HCT116 (cell line): ENCODE data around the gene MSMP. TPM values are rescaled to one million over a fixed set of nuclear protein-coding genes. Genes with fewer than 3 reads are reported as not detected.

Experiments
- ATAC-seq: fragments of 200-7000 bp; cut with Tn5 transposase; 2 replicates; pipeline ENCODE4 v1.9.1; 2020; ENCODE audit warnings: mild to moderate bottlenecking, moderate library complexity
- BruUV-seq: library from RNA; stranded (reverse); fragments of 400-500 nt; replicated peaks from 2 replicates; lab custom pipeline; 2021; lab: Mats Ljungman, UMichigan
- CTCF ChIA-PET: fragments of 300-600 bp; sonication (Branson Sonifier 250); formaldehyde crosslinking; loops from one replicate; lab custom pipeline; 2021; ENCODE audit warnings: antibody characterized with exemption; lab: Charles Lee
- POLR2A ChIA-PET: fragments of 300-600, 350-600 bp; sonication (Branson Sonifier 250); formaldehyde crosslinking; loops from one replicate; lab custom pipeline; 2021; ENCODE audit warnings: antibody characterized with exemption; lab: Charles Lee
- RAD21 ChIA-PET, 2 experiments: fragments of 300-600 bp; sonication (Branson Sonifier 250); formaldehyde crosslinking; loops; one replicate each; lab custom pipeline; 2023; ENCODE audit warnings: low total read pairs in 2 of 2; ENCODE audit not compliant: uncharacterized antibody in 2 of 2, unreplicated experiment in 2 of 2, low non-redundant PET in 1 of 2; lab: Charles Lee
- DNase-seq: peaks from one replicate; pipeline ENCODE4 v3.0.0-alpha.2; 2010; ENCODE audit warnings: low read depth, low spot score
- H2AFZ ChIP-seq: fragments of 200-600 bp; shearing (Covaris generic), sonication (generic); 2 replicates; pipeline ENCODE4 v1.6.1; 2017; ENCODE audit warnings: low read depth, mixed run types, mixed read lengths, antibody characterized with exemption, low read length; ENCODE audit not compliant: poor library complexity, severe bottlenecking
- H3K27ac ChIP-seq: 2 replicates; pipeline ENCODE4 v1.5.1; 2012; ENCODE audit warnings: low read depth, low read length
- H3K27me3 ChIP-seq: fragments of 200-600 bp; sonication (generic); 2 replicates; pipeline ENCODE4 v1.6.1; 2016; ENCODE audit warnings: mixed run types, low read length, mixed read lengths; ENCODE audit not compliant: insufficient read depth
- H3K36me3 ChIP-seq, 2 experiments: fragments of 200-500 bp in 1 of 2; fragments of 200-600 bp in 1 of 2; sonication (Bioruptor generic) in 1 of 2; sonication (generic) in 1 of 2; 2 replicates each; pipeline versions ENCODE4 v1.5.1 to v1.6.1; 2014 to 2016; ENCODE audit warnings: low read length in 2 of 2, inconsistent platforms in 1 of 2, mixed read lengths in 1 of 2, mixed run types in 1 of 2; ENCODE audit not compliant: insufficient read depth in 2 of 2, control insufficient read depth in 1 of 2
- H3K4me1 ChIP-seq, 2 experiments: fragments of 200-600 bp in 1 of 2; sonication (generic) in 1 of 2; 2 replicates each; pipeline versions ENCODE4 v1.5.1 to v1.6.1; 2012 to 2017; ENCODE audit warnings: low read length in 2 of 2, inconsistent platforms in 1 of 2, mild to moderate bottlenecking in 1 of 2, mixed read lengths in 1 of 2, mixed run types in 1 of 2, moderate library complexity in 1 of 2; ENCODE audit not compliant: insufficient read depth in 2 of 2, control insufficient read depth in 1 of 2
- H3K4me2 ChIP-seq: fragments of 200-600 bp; sonication (generic); 2 replicates; pipeline ENCODE4 v1.6.1; 2017; ENCODE audit warnings: mixed run types, low read length, mixed read lengths
- H3K4me3 ChIP-seq, 2 experiments: fragments of 200-600 bp in 1 of 2; sonication (generic) in 1 of 2; replicated peaks in 1 of 2; 2 replicates each; pipeline ENCODE4 v1.5.1; 2011 to 2016; ENCODE audit warnings: low read length in 2 of 2, control low read depth in 1 of 2, low read depth in 1 of 2, mild to moderate bottlenecking in 1 of 2, mixed read lengths in 1 of 2, mixed run types in 1 of 2
- H3K79me2 ChIP-seq: fragments of 200-600 bp; sonication (generic); 2 replicates; pipeline ENCODE4 v1.6.1; 2017; ENCODE audit warnings: mild to moderate bottlenecking, mixed run types, low read length, moderate library complexity, mixed read lengths; ENCODE audit not compliant: insufficient read depth
- H3K9ac ChIP-seq: fragments of 200-600 bp; sonication (generic); 2 replicates; pipeline ENCODE4 v1.6.1; 2016; ENCODE audit warnings: low read length, mixed read lengths
- H3K9me2 ChIP-seq: fragments of 200-600 bp; sonication (generic), shearing (Covaris generic); 2 replicates; pipeline ENCODE4 v1.6.1; 2017; ENCODE audit warnings: mixed run types, mild to moderate bottlenecking, moderate library complexity; ENCODE audit not compliant: insufficient read depth
- H3K9me3 ChIP-seq, 2 experiments: fragments of 200-500 bp in 1 of 2; fragments of 200-600 bp in 1 of 2; sonication (Bioruptor generic) in 1 of 2; sonication (generic) in 1 of 2; 2 replicates each; pipeline ENCODE4 v1.6.1; 2014 to 2017; ENCODE audit warnings: low read length in 2 of 2, mixed read lengths in 2 of 2, inconsistent platforms in 1 of 2, low read depth in 1 of 2, mild to moderate bottlenecking in 1 of 2, mixed run types in 1 of 2, moderate library complexity in 1 of 2; ENCODE audit not compliant: control insufficient read depth in 1 of 2, insufficient read depth in 1 of 2
- H4K20me1 ChIP-seq: fragments of 200-600 bp; sonication (generic), shearing (Covaris generic); 2 replicates; pipeline ENCODE4 v1.6.1; 2017; ENCODE audit warnings: mixed run types, mild to moderate bottlenecking, moderate library complexity; ENCODE audit not compliant: insufficient read depth
- CBX3 ChIP-seq: IDR thresholded peaks from 2 replicates; pipeline ENCODE4 v1.6.1; 2012; ENCODE audit warnings: low read depth
- CEBPB ChIP-seq: IDR thresholded peaks from 2 replicates; pipeline ENCODE4 v1.6.1; 2012; ENCODE audit warnings: low read depth
- CTCF ChIP-seq, 3 experiments: fragments of 200-600 bp in 1 of 3; sonication (generic) in 1 of 3; IDR thresholded peaks in 2 of 3; conservative IDR thresholded peaks in 1 of 3; 2 replicates each; pipeline ENCODE4 v1.5.1; 2012 to 2017; ENCODE audit warnings: low read depth in 2 of 3, low read length in 2 of 3, antibody characterized with exemption in 1 of 3, borderline replicate concordance in 1 of 3, control low read depth in 1 of 3, mild to moderate bottlenecking in 1 of 3, mixed read lengths in 1 of 3, mixed run types in 1 of 3, moderate library complexity in 1 of 3; ENCODE audit not compliant: insufficient read depth in 1 of 3
- EGR1 ChIP-seq: IDR thresholded peaks from 2 replicates; pipeline ENCODE4 v1.6.1; 2012; ENCODE audit warnings: low read depth
- ELF1 ChIP-seq: IDR thresholded peaks from 2 replicates; pipeline ENCODE4 v1.6.1; 2012; ENCODE audit warnings: low read depth, borderline replicate concordance
- EZH2 ChIP-seq: fragments of 200-600 bp; sonication (generic); IDR thresholded peaks from 2 replicates; pipeline ENCODE4 v1.6.1; 2017; ENCODE audit warnings: antibody characterized with exemption, mixed run types
- FOSL1 ChIP-seq: IDR thresholded peaks from 2 replicates; pipeline ENCODE4 v1.6.1; 2012; ENCODE audit warnings: low read depth
- JUND ChIP-seq: IDR thresholded peaks from 2 replicates; pipeline ENCODE4 v1.6.1; 2012
- POLR2A ChIP-seq: IDR thresholded peaks from 2 replicates; pipeline ENCODE4 v1.7.0; 2011; ENCODE audit warnings: borderline replicate concordance; ENCODE audit not compliant: insufficient read depth, insufficient read length; ENCODE audit errors: extremely low read depth
- POLR2AphosphoS5 ChIP-seq: IDR thresholded peaks from 2 replicates; pipeline ENCODE4 v1.6.1; 2011; ENCODE audit warnings: mild to moderate bottlenecking, low read depth, low read length, moderate library complexity
- RAD21 ChIP-seq: IDR thresholded peaks from 2 replicates; pipeline ENCODE4 v1.6.1; 2012; ENCODE audit warnings: low read depth, mild to moderate bottlenecking
- SIN3A ChIP-seq: IDR thresholded peaks from 2 replicates; pipeline ENCODE4 v1.6.1; 2012; ENCODE audit warnings: low read depth
- SP1 ChIP-seq: IDR thresholded peaks from 2 replicates; pipeline ENCODE4 v1.6.1; 2012; ENCODE audit warnings: low read depth
- SRF ChIP-seq: IDR thresholded peaks from 2 replicates; pipeline ENCODE4 v1.6.1; 2012; ENCODE audit warnings: low read depth
- TCF7L2 ChIP-seq: IDR thresholded peaks from 2 replicates; pipeline ENCODE4 v1.7.0; 2011; ENCODE audit warnings: borderline replicate concordance, inconsistent platforms; ENCODE audit not compliant: insufficient read depth, insufficient read length; ENCODE audit errors: extremely low read depth
- YY1 ChIP-seq: IDR thresholded peaks from 2 replicates; pipeline ENCODE4 v1.6.1; 2011; ENCODE audit warnings: low read length, low read depth, moderate library complexity, mild to moderate bottlenecking; ENCODE audit not compliant: insufficient replicate concordance; ENCODE audit errors: extremely low read depth
- ZNF274 ChIP-seq: fragments of 200-500 bp; sonication (Bioruptor generic); IDR thresholded peaks from 2 replicates; pipeline ENCODE4 v1.6.1; 2014; ENCODE audit warnings: mild to moderate bottlenecking, low read depth, low read length, inconsistent platforms
- intact Hi-C: fragments of 100-400 bp; cut with micrococcal nuclease; formaldehyde crosslinking; loops from 2 replicates; pipeline ENCODE4 v1.10.0; 2022
- total RNA-seq: library from RNA; stranded (reverse); gene quantifications from one replicate; pipeline ENCODE4 v1.2.1, GENCODE V29; 2021; ENCODE audit not compliant: unreplicated experiment
- TF ChIP-seq, protein P1 (sequence below): IDR thresholded peaks from 2 replicates; pipeline ENCODE4 v1.6.1; 2011; ENCODE audit warnings: mild to moderate bottlenecking, low read length, moderate library complexity; ENCODE audit not compliant: insufficient replicate concordance; ENCODE audit errors: extremely low read depth
- TF ChIP-seq, protein P2 (sequence below): IDR thresholded peaks from 2 replicates; pipeline ENCODE4 v1.6.1; 2012

The MSMP gene
- total RNA-seq, 1 experiment from 2014 or later: 1.2 TPM

- Histone ChIP-seq H3K4me3 (no peak overlapping the region), H3K27ac (no peak overlapping the region; the same call in 1 of the 2 replicates), H3K4me1 (peaks cover 10 to 14% of the 10 kb centered on the region in 2 experiments), H3K9me3 (no peaks in the 10 kb centered on the region), H4K20me1 (no peaks in the 10 kb centered on the region), H3K79me2 (peaks cover 19% of the 10 kb centered on the region), H2AFZ (no peak overlapping the region), H3K4me2 (no peak overlapping the region), H3K9me2 (no peaks in the 10 kb centered on the region), H3K27me3 (no peaks in the 10 kb centered on the region), H3K36me3 (peaks cover 43 to 53% of the 10 kb centered on the region in 2 experiments), H3K9ac (no peak overlapping the region)
- no TSS peak for BruUV-seq
- RAD21 ChIA-PET: no interaction called here
- ATAC-seq (no peak), DNase-seq (no peak)
- POLR2A ChIA-PET: no interaction called here
- TF ChIP-seq ZNF274: no peak
- no peak for TF ChIP-seq FOSL1
- TF ChIP-seq CBX3: no peak
- no peak for TF ChIP-seq CEBPB
- TF ChIP-seq POLR2A: no peak
- no peak for TF ChIP-seq YY1
- no peak for TF ChIP-seq SP1
- TF ChIP-seq EGR1: no peak
- TF ChIP-seq CTCF (IDR thresholded peaks at IDR 0.05 in 2 of 3, conservative IDR thresholded peaks at IDR 0.05 in 1 of 3; ENCODE audit: borderline replicate concordance in 1 of 3, insufficient read depth in 1 of 3, low read depth in 2 of 3, low read length in 2 of 3): no peak
- TF ChIP-seq ELF1: no peak
- no peak for TF ChIP-seq RAD21
- TF ChIP-seq SIN3A: no peak
- no peak for TF ChIP-seq SRF
- no peak for TF ChIP-seq TCF7L2
- no peak for TF ChIP-seq JUND
- TF ChIP-seq, protein P1, sequence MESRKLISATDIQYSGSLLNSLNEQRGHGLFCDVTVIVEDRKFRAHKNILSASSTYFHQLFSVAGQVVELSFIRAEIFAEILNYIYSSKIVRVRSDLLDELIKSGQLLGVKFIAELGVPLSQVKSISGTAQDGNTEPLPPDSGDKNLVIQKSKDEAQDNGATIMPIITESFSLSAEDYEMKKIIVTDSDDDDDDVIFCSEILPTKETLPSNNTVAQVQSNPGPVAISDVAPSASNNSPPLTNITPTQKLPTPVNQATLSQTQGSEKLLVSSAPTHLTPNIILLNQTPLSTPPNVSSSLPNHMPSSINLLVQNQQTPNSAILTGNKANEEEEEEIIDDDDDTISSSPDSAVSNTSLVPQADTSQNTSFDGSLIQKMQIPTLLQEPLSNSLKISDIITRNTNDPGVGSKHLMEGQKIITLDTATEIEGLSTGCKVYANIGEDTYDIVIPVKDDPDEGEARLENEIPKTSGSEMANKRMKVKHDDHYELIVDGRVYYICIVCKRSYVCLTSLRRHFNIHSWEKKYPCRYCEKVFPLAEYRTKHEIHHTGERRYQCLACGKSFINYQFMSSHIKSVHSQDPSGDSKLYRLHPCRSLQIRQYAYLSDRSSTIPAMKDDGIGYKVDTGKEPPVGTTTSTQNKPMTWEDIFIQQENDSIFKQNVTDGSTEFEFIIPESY: no peak
- TF ChIP-seq EZH2: no peak
- TF ChIP-seq, protein P2, sequence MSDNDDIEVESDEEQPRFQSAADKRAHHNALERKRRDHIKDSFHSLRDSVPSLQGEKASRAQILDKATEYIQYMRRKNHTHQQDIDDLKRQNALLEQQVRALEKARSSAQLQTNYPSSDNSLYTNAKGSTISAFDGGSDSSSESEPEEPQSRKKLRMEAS: no peak
- no peak for TF ChIP-seq POLR2AphosphoS5
- CTCF ChIA-PET: interaction anchor here (0.9 to 2.4 kb wide), 2 partner anchors 12 to 76 kb away, joined by 3 to 15 read pairs; partner anchors contain the start of genes GBA2 and RGP1
- intact Hi-C loops: no loop called here
These were observed 16.9 kb downstream of the MSMP start for GRCh38 chr9:35737143-35737542.
